Ectodermal cell (in vitro differentiated cells): Measurements from ENCODE around the gene ZNF319.

Experiments
- H3K27ac ChIP-seq: 2 replicates; pipeline ENCODE4 v1.7.0; 2013; ENCODE audit warnings: mild to moderate bottlenecking, low read depth, low read length; ENCODE audit not compliant: insufficient read depth, poor library complexity, severe bottlenecking
- H3K27me3 ChIP-seq: 2 replicates; pipeline ENCODE4 v1.7.0; 2013; ENCODE audit warnings: mild to moderate bottlenecking, low read length; ENCODE audit not compliant: insufficient read depth, control insufficient read depth, poor library complexity, severe bottlenecking
- H3K36me3 ChIP-seq: one replicate; pipeline ENCODE4 v1.7.0; 2013; ENCODE audit warnings: low read length; ENCODE audit not compliant: control insufficient read depth, insufficient read depth
- H3K4me1 ChIP-seq: one replicate; pipeline ENCODE4 v1.7.0; 2013; ENCODE audit warnings: low read length; ENCODE audit not compliant: control insufficient read depth, insufficient read depth
- H3K4me3 ChIP-seq: 2 replicates; pipeline ENCODE4 v1.7.0; 2013; ENCODE audit warnings: low read depth, low read length, control low read depth; ENCODE audit not compliant: insufficient read depth
- H3K9me3 ChIP-seq: 2 replicates; pipeline ENCODE4 v1.7.0; 2013; ENCODE audit warnings: mild to moderate bottlenecking, low read length, moderate library complexity; ENCODE audit not compliant: control insufficient read depth
- WGBS, 2 experiments: methylation state at CpG; one replicate each; pipeline ENCODE4 v1.1.7; 2013; ENCODE audit warnings: missing lambda C conversion rate in 2 of 2; 5-methylcytosine and 5-hydroxymethylcytosine counted together

The ZNF319 gene

GRCh38 chr16:57946181-57946801, 54.2 kb downstream of the ZNF319 start:
- H3K4me3 ChIP-seq = no peak overlapping the region
- no peaks in the 10 kb centered on the region for H3K9me3 ChIP-seq
- H3K27ac ChIP-seq = no peak overlapping the region
- 84 to 85% methylated on average over 13 of the region's 13 CpGs for WGBS, 2 experiments
- no peaks in the 10 kb centered on the region for H3K36me3 ChIP-seq
- no peaks in the 10 kb centered on the region for H3K27me3 ChIP-seq
- H3K4me1 ChIP-seq = no peaks in the 10 kb centered on the region

DNA sequence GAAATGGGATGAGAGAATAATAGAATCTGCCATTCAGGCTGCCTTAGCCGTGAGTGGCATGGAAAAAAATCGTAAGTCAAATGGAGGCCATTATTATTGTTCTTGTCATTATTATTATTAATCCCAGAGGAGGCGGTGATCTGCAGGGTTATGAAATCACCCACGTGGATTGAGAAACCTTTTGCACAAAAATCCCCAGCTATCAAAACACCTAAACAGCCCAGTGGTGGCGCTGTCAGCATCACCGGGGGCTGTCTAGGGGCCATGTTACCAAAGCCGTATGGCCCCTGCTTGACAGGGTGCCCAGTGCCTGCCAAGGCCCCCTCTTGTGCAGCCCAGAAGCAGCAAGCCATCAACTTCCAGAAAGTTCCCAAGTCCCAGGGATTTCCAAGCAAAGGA, 54.7 kb downstream of the ZNF319 start:
- no peaks in the 10 kb centered on the region for H3K36me3 ChIP-seq
- H3K4me3 ChIP-seq = no peak overlapping the region
- H3K4me1 ChIP-seq = no peaks in the 10 kb centered on the region
- no peaks in the 10 kb centered on the region for H3K9me3 ChIP-seq
- WGBS, 2 experiments = 77 to 79% methylated on average over 7 of the region's 7 CpGs
- no peak overlapping the region for H3K27ac ChIP-seq
- no peaks in the 10 kb centered on the region for H3K27me3 ChIP-seq

DNA sequence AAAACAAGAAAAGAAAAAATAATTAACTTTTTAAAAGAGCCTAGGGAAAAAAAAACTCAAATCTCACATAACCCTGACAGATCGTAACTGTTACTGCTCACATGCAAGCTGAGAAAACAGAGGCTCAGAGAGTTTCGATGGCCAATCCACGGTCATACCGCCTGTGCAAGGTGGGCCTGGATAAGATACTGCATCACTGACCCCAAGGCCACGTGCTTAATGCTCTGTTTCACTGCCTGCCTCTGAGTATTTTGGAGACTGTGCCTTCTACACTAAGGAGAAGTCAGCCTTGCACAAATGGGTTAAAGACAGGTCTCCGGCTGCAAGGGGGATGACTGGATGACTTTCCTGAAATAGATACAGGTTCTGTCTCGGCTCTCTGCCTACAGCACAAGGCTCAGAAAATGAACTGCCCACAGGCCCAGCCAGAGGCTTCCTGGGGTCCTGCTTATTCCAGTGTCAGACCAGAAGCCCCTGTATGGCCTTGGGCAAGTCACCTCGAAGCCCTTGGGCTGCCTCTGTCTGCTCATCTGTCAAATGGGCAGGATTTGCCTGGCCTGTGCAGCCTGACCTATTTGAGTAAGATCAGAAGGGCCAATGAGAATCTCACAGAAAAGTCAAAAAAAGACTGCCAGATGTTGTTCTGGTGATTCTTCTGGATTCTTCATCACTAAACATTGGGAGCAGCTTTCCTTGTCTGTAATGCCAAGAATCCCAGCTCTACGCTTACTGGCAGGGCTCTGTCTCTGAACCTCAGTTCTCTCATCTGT, 55.3 kb downstream of the ZNF319 start:
- H3K27me3 ChIP-seq = no peaks in the 10 kb centered on the region
- 93 to 94% methylated on average over 9 of the region's 9 CpGs for WGBS, 2 experiments
- no peak overlapping the region for H3K27ac ChIP-seq
- no peaks in the 10 kb centered on the region for H3K4me1 ChIP-seq
- H3K36me3 ChIP-seq = no peaks in the 10 kb centered on the region
- no peak overlapping the region for H3K4me3 ChIP-seq
- H3K9me3 ChIP-seq = no peaks in the 10 kb centered on the region
